ENCODE measurements around the gene SEC24B. TPM values are rescaled to one million over a fixed set of nuclear protein-coding genes. Genes with fewer than 3 reads are reported as not detected.

SEC24B gene
- total and polyA plus RNA-seq, 2 experiments from 2014 or later, result 9.4 to 32.8 TPM

DNA sequence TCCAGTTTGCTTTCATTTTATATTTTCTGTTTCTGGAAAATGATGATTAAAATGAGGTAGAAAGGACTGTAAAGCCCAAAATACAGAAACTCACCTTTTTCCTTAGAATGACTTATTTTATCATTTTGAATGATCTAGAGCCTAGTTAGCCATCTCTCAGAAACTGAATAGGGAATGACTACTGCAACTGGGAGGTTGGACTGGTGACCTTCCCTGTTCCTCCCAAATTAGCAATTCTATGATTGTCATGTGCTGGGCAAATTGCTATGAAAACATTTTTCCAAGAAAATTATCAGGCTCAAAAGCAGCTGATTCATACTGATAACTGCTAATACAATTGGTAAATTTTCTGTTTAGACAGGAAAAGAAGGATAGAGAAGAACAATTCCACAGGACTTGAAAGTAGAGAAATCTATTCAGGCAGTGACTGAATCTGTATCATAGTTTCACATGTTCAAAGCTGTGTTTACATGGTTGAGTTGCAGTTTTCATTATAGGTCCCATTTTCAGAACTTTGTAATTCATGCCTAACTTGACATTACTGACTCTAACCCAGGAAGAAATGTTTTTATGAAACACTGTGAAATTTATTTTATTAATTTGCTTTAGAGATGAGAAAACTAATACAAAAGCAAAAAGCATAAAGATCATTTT is 43.4 kb upstream of the SEC24B start:
- Histone ChIP-seq H3K4me1 (ENCODE audit: insufficient read depth) (peaks cover 29% of the 10 kb centered on the region), H3K79me2 (replicated peaks; ENCODE audit: insufficient read depth) (no peaks in the 10 kb centered on the region), H3K4me2 (no peak overlapping the region), H3K36me3 (ENCODE audit: insufficient read depth) (no peaks in the 10 kb centered on the region), H3K9me2 (ENCODE audit: insufficient read depth) (peaks cover 6% of the 10 kb centered on the region; the same call in 1 of the 2 replicates), H3K4me3 (no peak overlapping the region), H2AFZ (no peak overlapping the region), H3K27ac (ENCODE audit: low read depth) (no peak overlapping the region), H3K27me3 (ENCODE audit: insufficient read depth) (no peaks in the 10 kb centered on the region), H3F3A (replicated peaks; ENCODE audit: low read depth) (no peaks in the 10 kb centered on the region; the same call in 1 of the 2 replicates), H4K20me1 (replicated peaks; ENCODE audit: insufficient read depth) (no peaks in the 10 kb centered on the region)
- ATAC-seq (no peak), DNase-seq (ENCODE audit: low spot score) (no peak)
- H3K27me3 Mint-ChIP-seq (ENCODE audit: insufficient read depth, low read depth, poor library complexity), result peaks cover 2% of the 10 kb centered on the region
- peaks cover 34% of the 10 kb centered on the region for H3K4me1 Mint-ChIP-seq
- H3K36me3 Mint-ChIP-seq (ENCODE audit: low read depth), result no peaks in the 10 kb centered on the region
- H3K9me3 Mint-ChIP-seq, result no peaks in the 10 kb centered on the region
- no peak overlapping the region for H3K27ac Mint-ChIP-seq
- H3K4me3 Mint-ChIP-seq, result no peak overlapping the region
- TF ChIP-seq, protein P1, sequence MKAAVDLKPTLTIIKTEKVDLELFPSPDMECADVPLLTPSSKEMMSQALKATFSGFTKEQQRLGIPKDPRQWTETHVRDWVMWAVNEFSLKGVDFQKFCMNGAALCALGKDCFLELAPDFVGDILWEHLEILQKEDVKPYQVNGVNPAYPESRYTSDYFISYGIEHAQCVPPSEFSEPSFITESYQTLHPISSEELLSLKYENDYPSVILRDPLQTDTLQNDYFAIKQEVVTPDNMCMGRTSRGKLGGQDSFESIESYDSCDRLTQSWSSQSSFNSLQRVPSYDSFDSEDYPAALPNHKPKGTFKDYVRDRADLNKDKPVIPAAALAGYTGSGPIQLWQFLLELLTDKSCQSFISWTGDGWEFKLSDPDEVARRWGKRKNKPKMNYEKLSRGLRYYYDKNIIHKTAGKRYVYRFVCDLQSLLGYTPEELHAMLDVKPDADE (IDR thresholded peaks at IDR 0.05), result no peak
- TF ChIP-seq STAT1 (IDR thresholded peaks at IDR 0.05; ENCODE audit: unreplicated experiment) (no peak), ZNF331 (CRISPR knock-in tag; IDR thresholded peaks at IDR 0.05; ENCODE audit: low read depth) (no peak)
- TF ChIP-seq, protein P2, sequence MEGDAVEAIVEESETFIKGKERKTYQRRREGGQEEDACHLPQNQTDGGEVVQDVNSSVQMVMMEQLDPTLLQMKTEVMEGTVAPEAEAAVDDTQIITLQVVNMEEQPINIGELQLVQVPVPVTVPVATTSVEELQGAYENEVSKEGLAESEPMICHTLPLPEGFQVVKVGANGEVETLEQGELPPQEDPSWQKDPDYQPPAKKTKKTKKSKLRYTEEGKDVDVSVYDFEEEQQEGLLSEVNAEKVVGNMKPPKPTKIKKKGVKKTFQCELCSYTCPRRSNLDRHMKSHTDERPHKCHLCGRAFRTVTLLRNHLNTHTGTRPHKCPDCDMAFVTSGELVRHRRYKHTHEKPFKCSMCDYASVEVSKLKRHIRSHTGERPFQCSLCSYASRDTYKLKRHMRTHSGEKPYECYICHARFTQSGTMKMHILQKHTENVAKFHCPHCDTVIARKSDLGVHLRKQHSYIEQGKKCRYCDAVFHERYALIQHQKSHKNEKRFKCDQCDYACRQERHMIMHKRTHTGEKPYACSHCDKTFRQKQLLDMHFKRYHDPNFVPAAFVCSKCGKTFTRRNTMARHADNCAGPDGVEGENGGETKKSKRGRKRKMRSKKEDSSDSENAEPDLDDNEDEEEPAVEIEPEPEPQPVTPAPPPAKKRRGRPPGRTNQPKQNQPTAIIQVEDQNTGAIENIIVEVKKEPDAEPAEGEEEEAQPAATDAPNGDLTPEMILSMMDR (conservative IDR thresholded peaks at IDR 0.05; ENCODE audit: low read depth in 2 of 2), result no peak

DNA sequence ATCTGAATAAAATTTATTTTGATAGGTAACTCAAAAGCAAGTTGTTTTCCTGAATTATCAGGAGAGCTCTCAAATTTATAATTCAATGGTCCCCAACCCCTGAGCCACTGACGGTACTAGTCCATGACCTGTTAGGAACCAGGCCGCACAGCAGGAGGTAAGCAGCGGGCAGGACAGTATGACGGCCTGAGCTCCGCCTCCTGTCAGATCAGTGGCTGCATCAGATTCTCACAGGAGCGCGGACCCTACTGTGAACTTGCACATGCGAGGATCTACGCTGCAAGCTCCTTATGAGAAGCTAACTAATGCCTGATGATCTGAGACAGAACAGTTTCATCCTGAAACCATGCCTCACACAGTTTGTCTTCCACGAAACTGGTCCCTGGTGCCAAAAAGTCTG is 37.9 kb upstream of the SEC24B start:
- Mint-ChIP-seq H3K27me3 (ENCODE audit: insufficient read depth, low read depth, poor library complexity) (no peaks in the 10 kb centered on the region), H3K36me3 (ENCODE audit: low read depth) (no peaks in the 10 kb centered on the region), H3K4me1 (peaks cover 13% of the 10 kb centered on the region), H3K27ac (no peak overlapping the region), H3K9me3 (no peaks in the 10 kb centered on the region), H3K4me3 (no peak overlapping the region)
- TF ChIP-seq NANOG (IDR thresholded peaks at IDR 0.05; ENCODE audit: borderline replicate concordance) (no peak), EZH2phosphoT487 (IDR thresholded peaks at IDR 0.05; ENCODE audit: unreplicated experiment) (no peak)
- TF ChIP-seq, protein P3, sequence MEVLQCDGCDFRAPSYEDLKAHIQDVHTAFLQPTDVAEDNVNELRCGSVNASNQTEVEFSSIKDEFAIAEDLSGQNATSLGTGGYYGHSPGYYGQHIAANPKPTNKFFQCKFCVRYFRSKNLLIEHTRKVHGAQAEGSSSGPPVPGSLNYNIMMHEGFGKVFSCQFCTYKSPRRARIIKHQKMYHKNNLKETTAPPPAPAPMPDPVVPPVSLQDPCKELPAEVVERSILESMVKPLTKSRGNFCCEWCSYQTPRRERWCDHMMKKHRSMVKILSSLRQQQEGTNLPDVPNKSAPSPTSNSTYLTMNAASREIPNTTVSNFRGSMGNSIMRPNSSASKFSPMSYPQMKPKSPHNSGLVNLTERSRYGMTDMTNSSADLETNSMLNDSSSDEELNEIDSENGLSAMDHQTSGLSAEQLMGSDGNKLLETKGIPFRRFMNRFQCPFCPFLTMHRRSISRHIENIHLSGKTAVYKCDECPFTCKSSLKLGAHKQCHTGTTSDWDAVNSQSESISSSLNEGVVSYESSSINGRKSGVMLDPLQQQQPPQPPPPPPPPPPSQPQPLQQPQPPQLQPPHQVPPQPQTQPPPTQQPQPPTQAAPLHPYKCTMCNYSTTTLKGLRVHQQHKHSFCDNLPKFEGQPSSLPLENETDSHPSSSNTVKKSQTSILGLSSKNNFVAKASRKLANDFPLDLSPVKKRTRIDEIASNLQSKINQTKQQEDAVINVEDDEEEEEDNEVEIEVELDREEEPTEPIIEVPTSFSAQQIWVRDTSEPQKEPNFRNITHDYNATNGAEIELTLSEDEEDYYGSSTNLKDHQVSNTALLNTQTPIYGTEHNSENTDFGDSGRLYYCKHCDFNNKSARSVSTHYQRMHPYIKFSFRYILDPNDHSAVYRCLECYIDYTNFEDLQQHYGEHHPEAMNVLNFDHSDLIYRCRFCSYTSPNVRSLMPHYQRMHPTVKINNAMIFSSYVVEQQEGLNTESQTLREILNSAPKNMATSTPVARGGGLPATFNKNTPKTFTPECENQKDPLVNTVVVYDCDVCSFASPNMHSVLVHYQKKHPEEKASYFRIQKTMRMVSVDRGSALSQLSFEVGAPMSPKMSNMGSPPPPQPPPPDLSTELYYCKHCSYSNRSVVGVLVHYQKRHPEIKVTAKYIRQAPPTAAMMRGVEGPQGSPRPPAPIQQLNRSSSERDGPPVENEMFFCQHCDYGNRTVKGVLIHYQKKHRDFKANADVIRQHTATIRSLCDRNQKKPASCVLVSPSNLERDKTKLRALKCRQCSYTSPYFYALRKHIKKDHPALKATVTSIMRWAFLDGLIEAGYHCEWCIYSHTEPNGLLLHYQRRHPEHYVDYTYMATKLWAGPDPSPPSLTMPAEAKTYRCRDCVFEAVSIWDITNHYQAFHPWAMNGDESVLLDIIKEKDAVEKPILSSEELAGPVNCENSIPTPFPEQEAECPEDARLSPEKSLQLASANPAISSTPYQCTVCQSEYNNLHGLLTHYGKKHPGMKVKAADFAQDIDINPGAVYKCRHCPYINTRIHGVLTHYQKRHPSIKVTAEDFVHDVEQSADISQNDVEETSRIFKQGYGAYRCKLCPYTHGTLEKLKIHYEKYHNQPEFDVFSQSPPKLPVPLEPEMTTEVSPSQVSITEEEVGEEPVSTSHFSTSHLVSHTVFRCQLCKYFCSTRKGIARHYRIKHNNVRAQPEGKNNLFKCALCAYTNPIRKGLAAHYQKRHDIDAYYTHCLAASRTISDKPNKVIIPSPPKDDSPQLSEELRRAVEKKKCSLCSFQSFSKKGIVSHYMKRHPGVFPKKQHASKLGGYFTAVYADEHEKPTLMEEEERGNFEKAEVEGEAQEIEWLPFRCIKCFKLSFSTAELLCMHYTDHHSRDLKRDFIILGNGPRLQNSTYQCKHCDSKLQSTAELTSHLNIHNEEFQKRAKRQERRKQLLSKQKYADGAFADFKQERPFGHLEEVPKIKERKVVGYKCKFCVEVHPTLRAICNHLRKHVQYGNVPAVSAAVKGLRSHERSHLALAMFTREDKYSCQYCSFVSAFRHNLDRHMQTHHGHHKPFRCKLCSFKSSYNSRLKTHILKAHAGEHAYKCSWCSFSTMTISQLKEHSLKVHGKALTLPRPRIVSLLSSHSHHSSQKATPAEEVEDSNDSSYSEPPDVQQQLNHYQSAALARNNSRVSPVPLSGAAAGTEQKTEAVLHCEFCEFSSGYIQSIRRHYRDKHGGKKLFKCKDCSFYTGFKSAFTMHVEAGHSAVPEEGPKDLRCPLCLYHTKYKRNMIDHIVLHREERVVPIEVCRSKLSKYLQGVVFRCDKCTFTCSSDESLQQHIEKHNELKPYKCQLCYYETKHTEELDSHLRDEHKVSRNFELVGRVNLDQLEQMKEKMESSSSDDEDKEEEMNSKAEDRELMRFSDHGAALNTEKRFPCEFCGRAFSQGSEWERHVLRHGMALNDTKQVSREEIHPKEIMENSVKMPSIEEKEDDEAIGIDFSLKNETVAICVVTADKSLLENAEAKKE (CRISPR knock-in tag; IDR thresholded peaks at IDR 0.05), result no peak
- H2AFZ ChIP-seq, result no peak overlapping the region
- H3K4me3 ChIP-seq, result no peak overlapping the region
- no peaks in the 10 kb centered on the region for H4K20me1 ChIP-seq (replicated peaks; ENCODE audit: insufficient read depth)
- H3K79me2 ChIP-seq (replicated peaks; ENCODE audit: insufficient read depth), result no peaks in the 10 kb centered on the region
- no peak overlapping the region for H3K27ac ChIP-seq (ENCODE audit: low read depth)
- no peak overlapping the region for H3K4me2 ChIP-seq
- peaks cover 7% of the 10 kb centered on the region for H3K4me1 ChIP-seq (ENCODE audit: insufficient read depth)
- no peaks in the 10 kb centered on the region for H3K36me3 ChIP-seq (ENCODE audit: insufficient read depth)
- no peaks in the 10 kb centered on the region for H3F3A ChIP-seq (replicated peaks; ENCODE audit: low read depth)
- H3K9me2 ChIP-seq (ENCODE audit: insufficient read depth), result no peaks in the 10 kb centered on the region
- DNase-seq (ENCODE audit: low spot score), result peak; percentile 50
- H3K27me3 ChIP-seq (ENCODE audit: insufficient read depth), result no peaks in the 10 kb centered on the region
- peak; percentile 67 for ATAC-seq

All from GM23338 (cell line).